ENCODE data around the gene CRYBA4.

GRCh38 chr22:26588729-26589366 lies 32.9 kb upstream of the CRYBA4 start:
- no peak for TF ChIP-seq CTCF (IDR thresholded peaks at IDR 0.05)
- TF ChIP-seq POLR2A (IDR thresholded peaks at IDR 0.05) = no peak

Measured in Peyer's patch (tissue), 4 donors.